RKO (cell line): ENCODE results near the gene PHF5A.

ENCODE experiments used
- DNase-seq: peaks from one replicate; pipeline ENCODE4 v3.0.0-alpha.2; 2016; ENCODE audit warnings: low spot score

Gene PHF5A

DNA sequence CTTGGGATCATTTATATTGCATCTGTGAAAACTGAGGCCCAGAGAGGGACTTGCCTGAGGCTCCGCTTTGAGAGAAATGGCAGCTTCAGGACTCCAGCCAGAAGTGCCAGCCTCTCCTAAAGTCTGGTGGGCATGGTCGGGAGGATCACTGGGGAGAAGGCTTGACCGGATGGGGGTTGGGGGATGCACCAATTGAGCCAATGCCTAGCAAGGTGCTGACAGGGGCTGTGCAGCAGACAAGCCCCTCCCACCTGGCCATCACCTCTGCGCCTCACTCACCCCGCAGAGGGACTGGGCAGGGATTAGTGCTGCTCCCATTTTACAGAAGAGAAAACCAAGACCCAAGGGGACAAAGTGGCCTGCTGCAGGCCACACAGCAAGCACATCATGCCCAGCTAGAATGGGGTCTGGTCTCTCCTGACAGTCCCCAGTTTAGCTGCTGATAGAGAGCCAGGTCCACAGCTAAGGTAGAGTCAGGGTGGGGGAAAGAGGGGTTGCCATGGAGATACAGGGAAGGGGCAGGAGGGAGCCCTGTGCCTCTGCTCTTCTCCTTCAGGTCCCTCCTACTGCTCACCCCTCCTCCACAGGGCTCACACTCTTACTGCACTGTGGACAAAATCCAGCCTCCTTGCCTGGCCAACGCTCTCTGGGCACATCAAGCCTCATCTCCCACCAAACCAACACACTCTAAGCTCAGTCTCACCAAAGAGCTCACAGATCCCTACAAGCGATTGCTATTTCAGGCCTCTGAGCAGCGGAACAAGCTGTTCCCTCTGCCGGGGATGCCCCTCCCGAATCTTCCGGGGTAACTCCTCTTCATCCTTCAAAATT is 57.3 kb downstream of the PHF5A start:
- no peak for DNase-seq

DNA sequence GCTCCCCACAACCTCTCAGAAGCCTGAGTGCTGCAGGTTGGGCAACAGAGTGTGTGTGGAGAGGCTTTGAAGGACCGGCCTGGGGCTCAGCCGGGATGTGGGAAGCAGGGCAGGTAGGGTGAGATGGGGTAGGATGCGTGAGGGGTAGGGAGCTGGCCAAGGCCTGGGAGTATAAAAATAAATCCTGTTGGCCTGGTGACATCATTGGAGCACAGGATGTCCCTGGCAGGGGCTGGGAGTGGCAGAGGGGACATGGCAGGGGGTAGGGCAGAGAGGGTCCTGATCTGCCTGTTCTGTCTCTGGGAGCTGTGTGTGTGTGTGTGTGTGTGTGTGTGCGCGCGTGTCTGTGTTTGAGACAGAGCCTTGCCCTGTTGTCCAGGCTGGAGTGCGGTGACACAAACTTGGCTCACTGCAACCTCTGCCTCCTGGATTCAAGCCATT is 58.2 kb downstream of the PHF5A start:
- no peak for DNase-seq
